Measurements from ENCODE around the gene RAE1.

DNA sequence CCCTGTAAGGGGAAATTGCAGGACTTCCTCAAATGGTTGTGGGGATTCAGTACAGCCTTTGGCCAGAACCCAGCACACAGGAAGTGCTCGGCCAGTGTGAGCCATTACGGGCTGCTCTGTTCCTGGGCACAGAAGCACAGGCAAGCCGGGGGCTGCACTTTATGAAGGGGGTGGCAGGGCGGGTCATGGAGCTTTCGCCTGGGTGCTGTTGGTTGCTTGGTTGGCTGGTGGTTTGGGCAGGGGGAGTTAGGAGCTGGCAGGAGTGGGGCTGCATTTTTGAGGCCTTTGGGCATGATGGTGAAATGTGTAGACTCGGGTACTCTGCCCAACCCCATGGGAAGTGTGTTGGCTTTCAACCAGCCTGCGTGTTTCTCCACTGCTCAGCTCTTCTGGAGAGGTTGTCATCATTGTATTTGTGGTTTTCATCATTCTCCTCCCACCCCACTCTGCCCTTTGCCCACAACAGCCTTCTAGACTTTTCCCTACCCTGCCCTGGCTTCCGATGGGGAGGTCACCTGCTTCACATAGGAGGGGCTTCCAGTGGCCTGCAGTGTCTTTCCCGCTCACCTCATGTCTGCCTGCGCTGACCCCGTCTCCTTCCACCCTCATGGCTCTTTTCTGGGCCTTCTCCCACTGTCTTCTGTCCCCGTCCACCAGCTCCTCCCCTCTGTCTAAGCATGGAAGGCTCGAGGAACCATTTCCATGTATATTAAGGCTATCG lies 24.0 kb downstream of the RAE1 start:
- TF ChIP-seq POLR2A (IDR thresholded peaks at IDR 0.05; ENCODE audit: low read depth, low read length) (no peak), POLR2AphosphoS5 (IDR thresholded peaks at IDR 0.05; ENCODE audit: low read depth, low read length) (no peak)
